Large intestine (tissue), 3 donors: ENCODE results near the gene CAPNS1. TPM values are rescaled to one million over a fixed set of nuclear protein-coding genes. Genes with fewer than 3 reads are reported as not detected.
"Not testable (repeated sequence)": the region's sequence is repeated elsewhere in the genome, so short reads cannot be mapped to it uniquely, and the experiment has no call there.

ENCODE experiments used
- DNase-seq, 2 donors: peaks; one replicate each; pipeline versions ENCODE4 v3.0.0 to v3.0.0-alpha.2; 2013
- H3K27ac ChIP-seq: one replicate; pipeline ENCODE4 v1.5.1; 2013; ENCODE audit warnings: low read length
- H3K27me3 ChIP-seq: 2 replicates; pipeline ENCODE4 v1.6.1; 2013; ENCODE audit warnings: low read length; ENCODE audit not compliant: control insufficient read depth, insufficient read depth
- H3K36me3 ChIP-seq: 2 replicates; pipeline ENCODE4 v1.6.1; 2013; ENCODE audit warnings: low read length; ENCODE audit not compliant: control insufficient read depth, insufficient read depth
- H3K4me1 ChIP-seq: one replicate; pipeline ENCODE4 v1.6.1; 2013; ENCODE audit warnings: low read length; ENCODE audit not compliant: control insufficient read depth, insufficient read depth
- H3K4me3 ChIP-seq: one replicate; pipeline ENCODE4 v1.5.1; 2013; ENCODE audit warnings: low read length
- H3K9me3 ChIP-seq: one replicate; pipeline ENCODE4 v1.6.1; 2013; ENCODE audit warnings: mild to moderate bottlenecking, low read depth, low read length, moderate library complexity; ENCODE audit not compliant: control insufficient read depth
- WGBS: methylation state at CpG from one replicate; pipeline ENCODE4 v1.1.5; 2013; ENCODE audit warnings: low lambda C conversion rate; ENCODE audit not compliant: insufficient coverage; 5-methylcytosine and 5-hydroxymethylcytosine counted together
- polyA plus RNA-seq: library from polyadenylated mRNA; unstranded; fragments of 120-200 nt; gene quantifications from one replicate; pipeline ENCODE4 v1.2.1, GENCODE V29; 2013

The CAPNS1 gene
- polyA plus RNA-seq, 1 donor: 516 TPM

DNA sequence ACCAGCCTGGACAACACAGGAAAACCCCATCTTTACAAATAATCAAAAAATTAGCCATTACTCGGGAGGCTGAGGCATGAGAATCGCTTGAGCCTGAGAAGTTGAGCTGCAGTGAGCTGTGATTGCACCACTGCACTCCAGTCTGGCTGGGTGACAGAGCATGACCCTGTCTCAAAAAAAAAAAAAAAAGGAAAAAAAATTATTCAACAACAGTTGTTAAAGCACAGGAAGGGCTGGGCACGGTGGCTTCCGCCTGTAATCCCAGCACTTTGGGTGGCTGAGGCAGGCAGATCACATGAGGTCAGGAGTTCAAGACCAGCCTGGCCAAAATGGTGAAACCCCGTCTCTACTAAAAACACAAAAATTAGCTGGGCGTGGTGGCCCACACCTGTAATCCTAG lies 8.6 kb upstream of the CAPNS1 start:
- H3K4me3 ChIP-seq, H3K4me1 ChIP-seq, H3K27me3 ChIP-seq, DNase-seq, H3K27ac ChIP-seq, H3K9me3 ChIP-seq, H3K36me3 ChIP-seq: not testable (repeated sequence)
- 100% methylated on average over 1 of the region's 6 CpGs for WGBS

DNA sequence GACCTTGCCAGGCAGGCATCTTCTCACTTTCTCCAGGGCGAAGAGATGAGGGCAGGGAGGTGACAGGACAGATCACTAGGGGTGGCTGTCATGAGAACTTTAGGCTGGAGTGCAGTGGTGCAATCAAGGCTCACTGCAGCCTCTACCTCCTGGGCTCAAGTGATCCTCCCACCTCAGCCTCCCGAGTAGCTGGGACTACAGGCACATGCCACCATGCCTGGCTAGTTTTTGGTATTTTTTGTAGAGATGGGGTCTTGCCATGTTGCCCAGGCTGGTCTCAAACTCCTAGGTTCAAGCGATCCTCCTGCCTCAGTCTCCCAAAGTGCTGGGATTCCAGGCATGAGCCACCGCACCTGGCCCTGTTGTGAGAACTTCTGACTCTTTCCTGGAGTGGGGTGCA lies 5.0 kb upstream of the CAPNS1 start:
- no CpG with 5 or more reads among the region's 4 CpGs for whole genome bisulfite sequencing
- not testable (repeated sequence) for H3K27ac ChIP-seq, H3K4me3 ChIP-seq, H3K27me3 ChIP-seq, H3K4me1 ChIP-seq, H3K9me3 ChIP-seq, DNase-seq, H3K36me3 ChIP-seq

DNA sequence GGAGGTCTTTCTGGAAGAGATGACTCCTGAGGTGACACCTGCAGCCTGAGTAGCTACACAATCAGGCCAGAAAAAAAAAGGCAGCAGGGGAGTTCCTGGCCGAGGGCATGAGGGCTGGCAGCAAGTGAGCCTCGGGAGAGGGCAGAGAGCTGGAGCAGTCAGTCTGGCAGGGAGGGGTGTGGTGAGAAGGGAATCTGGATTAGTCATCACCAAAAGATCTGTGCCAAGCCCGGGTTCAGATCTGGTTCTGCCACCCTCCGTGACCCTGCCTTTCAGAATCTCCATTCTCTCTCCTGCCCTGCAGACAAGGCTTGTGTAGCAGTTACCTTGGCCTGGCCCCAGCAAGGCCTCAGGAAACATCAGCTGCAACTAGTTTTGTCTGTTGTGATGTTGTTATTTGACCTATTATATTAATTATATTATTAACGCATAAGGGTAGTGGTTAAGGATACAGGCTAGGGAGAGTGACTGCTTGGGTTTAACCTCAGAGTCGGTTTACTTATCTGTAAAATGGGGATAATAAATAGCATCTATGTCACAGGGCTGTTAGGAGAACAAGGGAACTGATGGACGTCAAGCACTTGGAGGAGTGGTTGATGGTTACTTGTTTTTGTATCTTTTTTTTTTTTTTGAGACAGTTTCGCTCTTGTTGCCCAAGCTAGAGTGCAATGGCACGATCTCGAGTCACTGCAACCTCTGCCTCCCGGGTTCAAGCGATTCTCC lies 2.7 kb upstream of the CAPNS1 start:
- peak overlapping the region; percentile 14 for H3K27ac ChIP-seq
- peaks cover 14% of the 10 kb centered on the region for H3K4me1 ChIP-seq
- H3K4me3 ChIP-seq: no peak overlapping the region
- WGBS: 100% methylated on average over 2 of the region's 12 CpGs
- H3K36me3 ChIP-seq: peaks cover 5% of the 10 kb centered on the region
- DNase-seq: peak in 1 of 2 donors; percentile 44
- no peaks in the 10 kb centered on the region for H3K27me3 ChIP-seq
- no peaks in the 10 kb centered on the region for H3K9me3 ChIP-seq

DNA sequence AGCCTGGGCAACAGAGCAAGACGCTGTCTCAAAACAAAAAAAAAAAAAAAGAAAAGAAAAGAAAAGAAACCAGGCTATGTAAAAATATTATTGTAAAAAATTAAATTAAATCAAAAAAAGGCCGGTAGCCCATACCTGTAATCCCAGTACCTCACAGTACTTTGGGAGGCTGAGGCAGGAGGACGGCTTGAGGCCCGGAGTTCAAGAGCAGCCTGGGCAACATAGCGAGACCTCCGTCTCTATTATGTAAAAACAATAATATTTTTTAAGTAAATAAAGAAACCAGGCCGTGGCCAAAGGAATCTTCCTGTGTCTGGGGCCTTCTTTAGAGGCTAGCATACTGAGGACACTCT lies 770 bp upstream of the CAPNS1 start:
- no peak for DNase-seq
- H3K27ac ChIP-seq: peak overlapping the region; percentile 98
- 71% methylated on average over 2 of the region's 7 CpGs for WGBS
- H3K36me3 ChIP-seq: peaks cover 17% of the 10 kb centered on the region
- H3K4me3 ChIP-seq: peak overlapping the region; percentile 98
- no peaks in the 10 kb centered on the region for H3K27me3 ChIP-seq
- peaks cover 14% of the 10 kb centered on the region for H3K4me1 ChIP-seq
- H3K9me3 ChIP-seq: no peaks in the 10 kb centered on the region

DNA sequence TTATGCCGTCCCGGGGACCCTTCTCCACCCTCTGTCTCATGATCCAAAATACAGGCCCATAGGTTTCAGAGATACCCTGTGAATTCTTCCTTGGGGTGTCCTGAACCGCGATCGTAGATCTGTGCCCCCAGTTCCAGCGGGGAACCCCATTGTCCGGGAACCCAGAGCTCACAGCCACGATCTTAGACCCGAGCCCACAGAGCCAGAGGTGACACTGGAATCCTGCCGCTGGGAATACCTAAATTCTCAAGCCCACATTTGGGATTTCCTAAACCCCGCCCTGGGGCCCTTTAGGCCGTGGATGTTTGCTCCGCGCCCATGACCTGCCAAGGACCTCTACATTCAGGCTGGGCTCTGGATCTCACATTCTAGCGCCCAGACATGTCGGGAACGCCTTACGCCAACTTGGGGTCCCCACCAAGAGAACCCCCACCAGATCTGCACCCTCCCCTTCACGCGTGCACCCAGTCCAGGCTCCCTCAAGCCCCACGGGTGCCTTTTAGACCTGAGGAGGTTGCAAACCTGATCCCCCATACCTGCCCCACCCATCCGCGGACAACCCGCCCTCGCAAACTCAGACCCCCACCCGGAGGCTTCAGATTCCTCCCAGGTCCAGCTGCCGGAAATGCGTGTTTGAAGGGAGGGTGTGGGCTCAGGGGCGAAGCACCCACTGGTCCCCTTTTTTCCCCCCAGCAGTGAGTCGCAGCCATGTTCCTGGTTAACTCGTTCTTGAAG lies 605 bp downstream of the CAPNS1 start:
- H3K4me1 ChIP-seq: peaks cover 14% of the 10 kb centered on the region
- no peaks in the 10 kb centered on the region for H3K27me3 ChIP-seq
- peaks cover 30% of the 10 kb centered on the region for H3K36me3 ChIP-seq

DNA sequence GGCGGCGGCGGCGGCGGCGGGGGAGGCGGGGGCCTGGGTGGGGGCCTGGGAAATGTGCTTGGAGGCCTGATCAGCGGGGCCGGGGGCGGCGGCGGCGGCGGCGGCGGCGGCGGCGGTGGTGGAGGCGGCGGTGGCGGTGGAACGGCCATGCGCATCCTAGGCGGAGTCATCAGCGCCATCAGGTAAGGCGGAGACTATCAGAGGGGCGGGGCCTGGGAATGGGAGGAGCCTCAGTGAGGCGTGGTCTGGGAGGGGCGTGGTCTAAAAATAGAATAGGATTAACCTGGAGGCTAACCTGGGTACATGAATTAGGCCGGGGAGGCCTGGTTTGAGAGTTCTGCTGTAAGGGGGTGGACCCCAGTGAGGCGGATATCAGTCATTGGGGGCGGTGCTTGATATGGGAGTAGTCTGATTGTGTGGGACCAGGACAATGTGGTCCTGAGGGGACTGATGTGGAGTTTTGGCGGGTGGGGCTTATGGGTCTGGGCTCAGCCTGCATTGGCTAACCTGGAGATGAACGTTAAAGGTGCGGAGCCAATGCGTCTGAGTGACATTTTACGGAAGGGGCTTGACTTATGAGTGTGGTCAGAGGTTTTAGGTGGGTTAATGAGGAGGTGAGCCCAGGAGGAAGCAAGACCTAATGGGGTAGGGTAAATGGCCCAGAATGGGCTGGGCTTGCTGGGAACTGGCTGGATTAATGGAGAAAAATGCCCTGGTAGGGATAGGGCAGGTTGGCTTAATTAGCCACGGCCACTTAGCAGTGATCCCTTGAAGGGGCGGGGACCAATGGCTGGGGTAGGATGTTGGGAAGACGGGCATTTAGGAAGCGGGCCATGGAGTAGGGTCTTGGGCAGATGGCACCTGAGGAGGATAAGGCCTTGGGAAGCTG lies 1.4 kb downstream of the CAPNS1 start:
- Histone ChIP-seq H3K4me1 (peaks cover 14% of the 10 kb centered on the region), H3K4me3 (peak overlapping the region; percentile 98), H3K36me3 (peaks cover 38% of the 10 kb centered on the region), H3K27me3 (no peaks in the 10 kb centered on the region), H3K9me3 (no peaks in the 10 kb centered on the region), H3K27ac (peak overlapping the region; percentile 98)
- peak; percentile 76 to 85 for DNase-seq
- WGBS: no CpG with 5 or more reads among the region's 42 CpGs

More for the DNA sequence above, 605 bp downstream of the CAPNS1 start:
- H3K4me3 ChIP-seq: peak overlapping the region; percentile 98
- peak overlapping the region; percentile 98 for H3K27ac ChIP-seq
- peak; percentile 38 to 73 for DNase-seq
- no peaks in the 10 kb centered on the region for H3K9me3 ChIP-seq
- no CpG with 5 or more reads among the region's 31 CpGs for WGBS

DNA sequence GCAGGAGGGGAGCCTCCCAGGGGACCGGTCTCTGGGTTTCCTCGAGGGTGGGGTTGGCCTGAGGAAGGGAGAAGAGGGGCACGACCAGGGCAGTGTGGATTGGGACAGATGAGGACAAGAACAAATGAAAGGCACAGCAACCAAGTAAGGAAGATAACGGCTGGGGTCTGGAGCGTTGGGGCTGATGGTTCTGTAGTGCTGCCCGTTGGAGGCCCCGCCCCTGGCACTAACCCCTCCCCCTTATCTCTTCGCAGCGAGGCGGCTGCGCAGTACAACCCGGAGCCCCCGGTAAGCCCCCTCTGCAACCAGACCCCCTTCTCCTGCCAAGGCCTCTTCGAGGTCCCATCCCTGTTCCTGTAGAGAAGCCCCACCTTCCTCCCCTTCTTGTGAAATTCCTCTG lies 2.2 kb downstream of the CAPNS1 start:
- no peak for DNase-seq
- no peaks in the 10 kb centered on the region for H3K9me3 ChIP-seq
- WGBS: 100% methylated on average over 2 of the region's 14 CpGs
- no peak overlapping the region for H3K4me3 ChIP-seq
- H3K36me3 ChIP-seq: peaks cover 45% of the 10 kb centered on the region
- no peaks in the 10 kb centered on the region for H3K27me3 ChIP-seq
- H3K4me1 ChIP-seq: peaks cover 11% of the 10 kb centered on the region
- no peak overlapping the region for H3K27ac ChIP-seq

DNA sequence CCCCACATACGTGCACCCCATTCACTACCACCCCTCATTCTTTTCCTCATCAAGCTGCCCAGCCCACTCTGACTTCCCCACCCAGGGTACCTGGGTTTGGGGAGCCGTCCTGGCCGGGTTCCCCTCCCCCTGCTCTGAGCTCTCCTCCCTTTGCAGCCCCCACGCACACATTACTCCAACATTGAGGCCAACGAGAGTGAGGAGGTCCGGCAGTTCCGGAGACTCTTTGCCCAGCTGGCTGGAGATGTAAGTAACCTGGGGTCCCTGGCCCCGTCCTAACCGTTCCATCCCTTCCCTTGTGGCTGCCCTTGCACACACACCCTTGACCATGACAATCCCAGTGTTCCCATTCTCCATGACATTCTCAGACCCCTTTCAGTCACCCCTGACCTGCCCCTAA lies 2.6 kb downstream of the CAPNS1 start:
- DNase-seq: no peak
- no peak overlapping the region for H3K27ac ChIP-seq
- no peaks in the 10 kb centered on the region for H3K27me3 ChIP-seq
- H3K4me3 ChIP-seq: no peak overlapping the region
- peaks cover 48% of the 10 kb centered on the region for H3K36me3 ChIP-seq
- no peaks in the 10 kb centered on the region for H3K9me3 ChIP-seq
- no CpG with 5 or more reads among the region's 9 CpGs for WGBS
- peaks cover 11% of the 10 kb centered on the region for H3K4me1 ChIP-seq

DNA sequence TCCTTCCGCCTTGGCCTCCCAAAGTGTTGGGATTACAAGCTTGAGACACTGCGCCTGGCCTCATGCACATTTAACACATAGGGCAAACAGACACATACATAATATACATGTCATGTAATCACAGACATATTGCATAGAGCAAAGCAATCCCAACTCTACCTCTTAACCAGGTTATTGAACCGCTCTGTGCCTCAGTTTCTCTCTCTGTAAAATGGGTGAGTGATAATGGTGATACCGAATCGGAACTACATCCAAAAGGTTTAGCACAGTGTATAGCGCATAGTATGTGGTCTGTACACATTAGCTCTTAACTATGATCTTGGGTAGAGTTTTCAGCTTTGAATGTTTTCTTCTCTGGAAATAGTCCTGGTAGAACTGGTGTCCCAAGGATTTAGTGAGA lies 4.8 kb downstream of the CAPNS1 start:
- Histone ChIP-seq H3K27me3 (no peaks in the 10 kb centered on the region), H3K27ac (no peak overlapping the region), H3K9me3 (no peaks in the 10 kb centered on the region), H3K4me1 (peaks cover 9% of the 10 kb centered on the region), H3K36me3 (peaks cover 66% of the 10 kb centered on the region), H3K4me3 (no peak overlapping the region)
- no peak for DNase-seq
- WGBS: no CpG with 5 or more reads among the region's 6 CpGs

DNA sequence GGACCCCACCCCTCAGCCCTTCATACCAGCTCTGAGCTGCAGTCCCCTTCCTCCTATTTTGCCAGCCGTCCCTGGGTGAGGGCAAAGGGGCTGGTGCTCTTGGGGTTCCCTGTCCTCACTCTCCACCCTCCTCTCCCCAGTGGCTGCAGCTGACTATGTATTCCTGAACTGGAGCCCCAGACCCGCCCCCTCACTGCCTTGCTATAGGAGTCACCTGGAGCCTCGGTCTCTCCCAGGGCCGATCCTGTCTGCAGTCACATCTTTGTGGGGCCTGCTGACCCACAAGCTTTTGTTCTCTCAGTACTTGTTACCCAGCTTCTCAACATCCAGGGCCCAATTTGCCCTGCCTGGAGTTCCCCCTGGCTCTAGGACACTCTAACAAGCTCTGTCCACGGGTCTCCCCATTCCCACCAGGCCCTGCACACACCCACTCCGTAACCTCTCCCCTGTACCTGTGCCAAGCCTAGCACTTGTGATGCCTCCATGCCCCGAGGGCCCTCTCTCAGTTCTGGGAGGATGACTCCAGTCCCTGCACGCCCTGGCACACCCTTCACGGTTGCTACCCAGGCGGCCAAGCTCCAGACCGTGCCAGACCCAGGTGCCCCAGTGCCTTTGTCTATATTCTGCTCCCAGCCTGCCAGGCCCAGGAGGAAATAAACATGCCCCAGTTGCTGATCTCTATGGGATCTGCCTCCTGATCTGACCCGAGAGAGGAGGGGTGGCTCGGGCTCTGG lies 10.0 kb downstream of the CAPNS1 start:
- Histone ChIP-seq H3K9me3 (no peaks in the 10 kb centered on the region), H3K27ac (no peak overlapping the region), H3K4me1 (no peaks in the 10 kb centered on the region), H3K27me3 (no peaks in the 10 kb centered on the region), H3K4me3 (no peak overlapping the region), H3K36me3 (peaks cover 65% of the 10 kb centered on the region)
- no CpG with 5 or more reads among the region's 13 CpGs for whole genome bisulfite sequencing
- DNase-seq: no peak
